WTC11 (cell line): ENCODE data around the gene UBQLN1.

Source experiments
- AFF4 ChIP-seq: sonication (generic); formaldehyde crosslinking; IDR thresholded peaks from 2 replicates; pipeline ENCODE4 v1.8.1; 2023; ENCODE audit warnings: mild to moderate bottlenecking, missing genetic modification reagents, borderline replicate concordance
- ATF3 ChIP-seq: sonication (generic); formaldehyde crosslinking; conservative IDR thresholded peaks from 2 replicates; pipeline ENCODE4 v1.8.1; 2022; ENCODE audit warnings: mild to moderate bottlenecking, missing genetic modification reagents
- E2F1 ChIP-seq: sonication (generic); formaldehyde crosslinking; IDR thresholded peaks from 2 replicates; pipeline ENCODE4 v1.8.0; 2022; ENCODE audit warnings: mild to moderate bottlenecking, missing genetic modification reagents
- E2F5 ChIP-seq: sonication (generic); formaldehyde crosslinking; IDR thresholded peaks from 2 replicates; pipeline ENCODE4 v1.8.1; 2022; ENCODE audit warnings: mild to moderate bottlenecking, moderate library complexity, missing genetic modification reagents
- ESRRA ChIP-seq: sonication (generic); formaldehyde crosslinking; IDR thresholded peaks from 2 replicates; pipeline ENCODE4 v1.8.1; 2022; ENCODE audit warnings: mild to moderate bottlenecking, missing genetic modification reagents, borderline replicate concordance
- ETV6 ChIP-seq: sonication (generic); formaldehyde crosslinking; IDR thresholded peaks from 2 replicates; pipeline ENCODE4 v1.8.1; 2022; ENCODE audit warnings: mild to moderate bottlenecking, missing genetic modification reagents
- ZNF138 ChIP-seq: sonication (generic); formaldehyde crosslinking; conservative IDR thresholded peaks from 2 replicates; pipeline ENCODE4 v1.8.1; 2022; ENCODE audit warnings: mild to moderate bottlenecking, moderate library complexity, missing genetic modification reagents
- ZNF512 ChIP-seq: sonication (generic); formaldehyde crosslinking; IDR thresholded peaks from 2 replicates; pipeline ENCODE4 v1.8.1; 2022; ENCODE audit warnings: missing genetic modification reagents, borderline replicate concordance
- TF ChIP-seq, protein P1 (sequence below): sonication (generic); formaldehyde crosslinking; IDR thresholded peaks from 2 replicates; pipeline ENCODE4 v1.8.0; 2022; ENCODE audit warnings: mild to moderate bottlenecking, missing genetic modification reagents
- TF ChIP-seq, protein P2 (sequence below): fragments of 200-600 bp; IDR thresholded peaks from 2 replicates; pipeline ENCODE4 v1.8.0; 2022; ENCODE audit warnings: antibody characterized with exemption
- TF ChIP-seq, protein P3 (sequence below): fragments of 250-450 bp; sonication (Bioruptor Pico); IDR thresholded peaks from 2 replicates; pipeline ENCODE4 v2.1.2; 2022; ENCODE audit warnings: mild to moderate bottlenecking, moderate library complexity

DNA sequence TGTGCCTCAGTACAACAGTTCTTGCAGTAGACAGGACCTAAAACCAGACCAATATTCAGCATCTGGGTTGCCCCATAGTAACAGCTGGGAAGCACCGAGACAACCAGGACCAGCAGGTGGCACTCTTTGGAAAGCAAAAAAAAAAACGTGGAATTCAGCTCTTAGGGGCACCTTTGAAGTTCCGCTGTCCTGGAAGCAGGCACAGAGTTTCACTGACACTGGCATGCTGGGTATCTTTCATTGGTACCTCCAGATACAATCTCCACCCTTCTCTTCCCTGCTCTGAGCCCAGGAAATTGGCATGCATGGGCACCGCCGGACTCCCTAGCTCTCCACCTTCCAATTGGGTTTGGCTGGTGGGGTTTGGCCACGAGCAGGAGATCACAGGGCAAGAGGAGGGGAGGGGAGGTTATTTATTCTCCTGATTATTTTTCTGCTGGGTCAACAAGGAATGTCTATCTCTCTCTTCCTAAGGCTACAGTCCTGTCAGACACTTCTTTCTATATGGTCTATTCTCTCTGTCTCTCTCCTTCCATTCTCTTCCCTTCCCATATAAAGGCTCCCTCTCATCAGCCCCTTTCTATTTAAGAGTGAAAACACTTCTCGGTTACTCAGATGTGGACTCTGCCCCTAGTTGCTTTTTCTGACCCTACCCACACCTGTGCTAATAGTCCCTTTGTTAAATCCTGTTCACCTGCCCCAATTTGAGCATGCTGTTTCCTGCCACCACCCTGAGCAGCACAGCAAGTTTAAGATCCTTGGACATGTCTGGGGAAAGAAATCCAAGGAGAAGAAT lies 86.7 kb downstream of the UBQLN1 start:
- TF ChIP-seq ESRRA (CRISPR knock-in tag) (no peak), ATF3 (CRISPR knock-in tag) (no peak), AFF4 (CRISPR knock-in tag) (no peak), ZNF138 (CRISPR knock-in tag) (no peak), ETV6 (CRISPR knock-in tag) (peak; percentile 82), E2F5 (CRISPR knock-in tag) (no peak), ZNF512 (CRISPR knock-in tag) (no peak), E2F1 (no peak)
- TF ChIP-seq, protein P1, sequence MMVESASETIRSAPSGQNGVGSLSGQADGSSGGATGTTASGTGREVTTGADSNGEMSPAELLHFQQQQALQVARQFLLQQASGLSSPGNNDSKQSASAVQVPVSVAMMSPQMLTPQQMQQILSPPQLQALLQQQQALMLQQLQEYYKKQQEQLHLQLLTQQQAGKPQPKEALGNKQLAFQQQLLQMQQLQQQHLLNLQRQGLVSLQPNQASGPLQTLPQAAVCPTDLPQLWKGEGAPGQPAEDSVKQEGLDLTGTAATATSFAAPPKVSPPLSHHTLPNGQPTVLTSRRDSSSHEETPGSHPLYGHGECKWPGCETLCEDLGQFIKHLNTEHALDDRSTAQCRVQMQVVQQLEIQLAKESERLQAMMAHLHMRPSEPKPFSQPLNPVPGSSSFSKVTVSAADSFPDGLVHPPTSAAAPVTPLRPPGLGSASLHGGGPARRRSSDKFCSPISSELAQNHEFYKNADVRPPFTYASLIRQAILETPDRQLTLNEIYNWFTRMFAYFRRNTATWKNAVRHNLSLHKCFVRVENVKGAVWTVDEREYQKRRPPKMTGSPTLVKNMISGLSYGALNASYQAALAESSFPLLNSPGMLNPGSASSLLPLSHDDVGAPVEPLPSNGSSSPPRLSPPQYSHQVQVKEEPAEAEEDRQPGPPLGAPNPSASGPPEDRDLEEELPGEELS, result no peak
- TF ChIP-seq, protein P2, sequence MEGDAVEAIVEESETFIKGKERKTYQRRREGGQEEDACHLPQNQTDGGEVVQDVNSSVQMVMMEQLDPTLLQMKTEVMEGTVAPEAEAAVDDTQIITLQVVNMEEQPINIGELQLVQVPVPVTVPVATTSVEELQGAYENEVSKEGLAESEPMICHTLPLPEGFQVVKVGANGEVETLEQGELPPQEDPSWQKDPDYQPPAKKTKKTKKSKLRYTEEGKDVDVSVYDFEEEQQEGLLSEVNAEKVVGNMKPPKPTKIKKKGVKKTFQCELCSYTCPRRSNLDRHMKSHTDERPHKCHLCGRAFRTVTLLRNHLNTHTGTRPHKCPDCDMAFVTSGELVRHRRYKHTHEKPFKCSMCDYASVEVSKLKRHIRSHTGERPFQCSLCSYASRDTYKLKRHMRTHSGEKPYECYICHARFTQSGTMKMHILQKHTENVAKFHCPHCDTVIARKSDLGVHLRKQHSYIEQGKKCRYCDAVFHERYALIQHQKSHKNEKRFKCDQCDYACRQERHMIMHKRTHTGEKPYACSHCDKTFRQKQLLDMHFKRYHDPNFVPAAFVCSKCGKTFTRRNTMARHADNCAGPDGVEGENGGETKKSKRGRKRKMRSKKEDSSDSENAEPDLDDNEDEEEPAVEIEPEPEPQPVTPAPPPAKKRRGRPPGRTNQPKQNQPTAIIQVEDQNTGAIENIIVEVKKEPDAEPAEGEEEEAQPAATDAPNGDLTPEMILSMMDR, result peak; percentile 24; the same call in 1 of the 2 replicates
- TF ChIP-seq, protein P3, sequence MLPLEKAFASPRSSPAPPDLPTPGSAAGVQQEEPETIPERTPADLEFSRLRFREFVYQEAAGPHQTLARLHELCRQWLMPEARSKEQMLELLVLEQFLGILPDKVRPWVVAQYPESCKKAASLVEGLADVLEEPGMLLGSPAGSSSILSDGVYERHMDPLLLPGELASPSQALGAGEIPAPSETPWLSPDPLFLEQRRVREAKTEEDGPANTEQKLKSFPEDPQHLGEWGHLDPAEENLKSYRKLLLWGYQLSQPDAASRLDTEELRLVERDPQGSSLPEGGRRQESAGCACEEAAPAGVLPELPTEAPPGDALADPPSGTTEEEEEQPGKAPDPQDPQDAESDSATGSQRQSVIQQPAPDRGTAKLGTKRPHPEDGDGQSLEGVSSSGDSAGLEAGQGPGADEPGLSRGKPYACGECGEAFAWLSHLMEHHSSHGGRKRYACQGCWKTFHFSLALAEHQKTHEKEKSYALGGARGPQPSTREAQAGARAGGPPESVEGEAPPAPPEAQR (CRISPR knock-in tag), result no peak
